Measurements from ENCODE around the gene FIGN.

FIGN gene

DNA sequence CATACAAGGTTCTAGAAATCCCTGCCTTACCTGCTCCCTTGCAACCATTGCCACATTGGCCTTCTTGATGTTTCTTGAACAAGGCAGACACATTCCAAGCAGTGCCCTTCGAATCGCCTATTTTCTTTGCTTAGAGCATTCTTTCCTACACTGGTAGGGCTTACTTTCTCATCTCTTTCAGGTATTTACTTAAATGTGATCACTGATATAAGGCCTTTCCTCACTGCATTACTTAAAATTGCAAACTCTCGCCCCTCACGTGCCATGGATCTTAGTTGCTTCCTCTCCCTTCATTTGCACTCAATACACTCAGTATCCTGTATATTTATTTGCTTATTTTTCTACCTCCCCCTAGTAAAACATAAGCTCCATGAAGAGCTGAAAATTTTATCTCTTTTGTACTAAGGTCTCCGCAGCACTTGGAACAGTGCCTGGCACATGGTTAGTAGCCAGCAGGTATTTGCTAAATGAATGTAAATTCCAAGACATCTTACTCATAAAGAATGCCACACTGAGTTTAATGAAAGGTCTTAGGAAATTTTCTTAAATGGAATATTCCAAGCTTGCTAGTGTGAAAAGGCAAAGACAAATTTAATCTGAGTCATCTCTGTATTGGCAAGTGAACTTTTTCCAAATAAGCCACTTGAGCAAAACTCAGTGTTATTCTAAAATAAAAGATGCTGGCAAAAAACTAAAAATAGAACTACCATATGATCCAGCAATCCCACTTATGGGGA lies 42.4 kb upstream of the FIGN start:
- Histone ChIP-seq H3K9ac (ENCODE audit: low read length) (no peak overlapping the region), H3K27me3 (ENCODE audit: insufficient read depth, low read length) (no peaks in the 10 kb centered on the region), H3K36me3 (ENCODE audit: control insufficient read depth in 1 of 2, insufficient read depth in 2 of 2, low read length in 2 of 2) (no peaks in the 10 kb centered on the region), H3K18ac (ENCODE audit: low read length) (no peak overlapping the region), H4K12ac (ENCODE audit: low read depth, low read length) (no peak overlapping the region), H4K91ac (ENCODE audit: low read depth, low read length) (no peak overlapping the region), H2AK5ac (ENCODE audit: low read length) (no peak overlapping the region), H3K27ac (ENCODE audit: low read depth, low read length) (peak overlapping the region; percentile 42), H3K4me1 (ENCODE audit: control insufficient read depth in 1 of 2, insufficient read depth in 2 of 2, low read length in 2 of 2) (peaks cover 0 to 8% of the 10 kb centered on the region in 2 experiments), H3K79me1 (ENCODE audit: low read length) (peaks cover 4% of the 10 kb centered on the region), H4K8ac (ENCODE audit: low read depth, low read length) (no peak overlapping the region), H2BK5ac (ENCODE audit: low read depth, low read length, poor library complexity) (no peak overlapping the region), H3K14ac (ENCODE audit: low read length) (no peak overlapping the region), H3K79me2 (ENCODE audit: control insufficient read depth, insufficient read depth, low read length, poor library complexity) (no peaks in the 10 kb centered on the region), H3K23ac (ENCODE audit: low read length) (no peak overlapping the region), H2BK12ac (ENCODE audit: low read length) (no peak overlapping the region), H3K9me3 (ENCODE audit: insufficient read depth, low read depth, low read length) (no peaks in the 10 kb centered on the region), H3K4ac (ENCODE audit: low read depth, low read length) (no peak overlapping the region), H2BK120ac (ENCODE audit: insufficient read depth, low read length, poor library complexity) (peak overlapping the region; percentile 44), H2AFZ (ENCODE audit: insufficient read depth, low read length, poor library complexity) (no peak overlapping the region), H3K4me2 (ENCODE audit: low read length) (no peak overlapping the region), H3K4me3 (ENCODE audit: low read depth, low read length) (no peak overlapping the region)
- peak; percentile 52 to 86 for DNase-seq
- no CpG with 5 or more reads among the region's 5 CpGs for WGBS (ENCODE audit: extremely low coverage, insufficient coverage, insufficient read length)

GRCh38 chr2:163775304-163775703 lies 39.5 kb upstream of the FIGN start:
- Histone ChIP-seq H3K23ac (ENCODE audit: low read length) (no peak overlapping the region), H2BK120ac (ENCODE audit: insufficient read depth, low read length, poor library complexity) (no peak overlapping the region), H2AK5ac (ENCODE audit: low read length) (no peak overlapping the region), H3K27me3 (ENCODE audit: insufficient read depth, low read length) (no peaks in the 10 kb centered on the region), H4K91ac (ENCODE audit: low read depth, low read length) (no peak overlapping the region), H3K79me2 (ENCODE audit: control insufficient read depth, insufficient read depth, low read length, poor library complexity) (no peaks in the 10 kb centered on the region), H3K14ac (ENCODE audit: low read length) (no peak overlapping the region), H3K27ac (ENCODE audit: low read depth, low read length) (no peak overlapping the region), H4K12ac (ENCODE audit: low read depth, low read length) (no peak overlapping the region), H3K4me3 (ENCODE audit: low read depth, low read length) (no peak overlapping the region), H2BK12ac (ENCODE audit: low read length) (no peak overlapping the region), H3K36me3 (ENCODE audit: control insufficient read depth in 1 of 2, insufficient read depth in 2 of 2, low read length in 2 of 2) (no peaks in the 10 kb centered on the region), H3K4ac (ENCODE audit: low read depth, low read length) (no peak overlapping the region), H2AFZ (ENCODE audit: insufficient read depth, low read length, poor library complexity) (no peak overlapping the region), H2BK5ac (ENCODE audit: low read depth, low read length, poor library complexity) (no peak overlapping the region), H3K18ac (ENCODE audit: low read length) (no peak overlapping the region), H3K9ac (ENCODE audit: low read length) (no peak overlapping the region), H3K4me1 (ENCODE audit: control insufficient read depth in 1 of 2, insufficient read depth in 2 of 2, low read length in 2 of 2) (peaks cover 0 to 5% of the 10 kb centered on the region in 2 experiments), H3K4me2 (ENCODE audit: low read length) (no peak overlapping the region), H3K9me3 (ENCODE audit: insufficient read depth, low read depth, low read length) (no peaks in the 10 kb centered on the region), H4K8ac (ENCODE audit: low read depth, low read length) (no peak overlapping the region), H3K79me1 (ENCODE audit: low read length) (peaks cover 5% of the 10 kb centered on the region)
- no peak for DNase-seq
- WGBS (ENCODE audit: extremely low coverage, insufficient coverage, insufficient read length), result no CpG with 5 or more reads among the region's 1 CpG

DNA sequence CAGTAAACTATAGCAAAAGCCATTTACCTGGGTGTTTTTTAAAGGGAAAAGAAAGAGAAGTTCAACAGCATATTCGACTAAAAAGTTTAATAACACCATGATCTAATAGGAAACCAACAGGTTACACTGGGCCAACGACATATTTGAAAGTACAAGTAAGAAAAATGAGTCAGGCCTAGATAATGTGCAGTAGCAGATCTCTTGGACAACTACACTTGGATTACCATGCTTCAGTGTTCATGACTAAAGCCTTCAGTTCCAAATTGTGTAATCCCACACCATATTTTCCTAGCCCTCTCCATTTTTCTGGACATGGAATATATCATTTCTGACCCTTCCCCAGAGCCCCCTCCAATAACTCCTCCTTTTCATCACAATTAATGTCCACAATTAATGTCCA lies 39.1 kb upstream of the FIGN start:
- DNase-seq, result peak; percentile 77 to 95
- Histone ChIP-seq H2BK12ac (ENCODE audit: low read length) (no peak overlapping the region), H4K12ac (ENCODE audit: low read depth, low read length) (no peak overlapping the region), H3K14ac (ENCODE audit: low read length) (no peak overlapping the region), H2AK5ac (ENCODE audit: low read length) (no peak overlapping the region), H3K79me1 (ENCODE audit: low read length) (peaks cover 5% of the 10 kb centered on the region), H3K9ac (ENCODE audit: low read length) (no peak overlapping the region), H2BK5ac (ENCODE audit: low read depth, low read length, poor library complexity) (no peak overlapping the region), H3K27me3 (ENCODE audit: insufficient read depth, low read length) (no peaks in the 10 kb centered on the region), H3K18ac (ENCODE audit: low read length) (no peak overlapping the region), H3K9me3 (ENCODE audit: insufficient read depth, low read depth, low read length) (no peaks in the 10 kb centered on the region), H4K8ac (ENCODE audit: low read depth, low read length) (no peak overlapping the region), H4K91ac (ENCODE audit: low read depth, low read length) (no peak overlapping the region), H3K4me3 (ENCODE audit: low read depth, low read length) (no peak overlapping the region), H3K4me1 (ENCODE audit: control insufficient read depth in 1 of 2, insufficient read depth in 2 of 2, low read length in 2 of 2) (peaks cover 0 to 5% of the 10 kb centered on the region in 2 experiments), H2AFZ (ENCODE audit: insufficient read depth, low read length, poor library complexity) (no peak overlapping the region), H3K36me3 (ENCODE audit: control insufficient read depth in 1 of 2, insufficient read depth in 2 of 2, low read length in 2 of 2) (no peaks in the 10 kb centered on the region), H3K23ac (ENCODE audit: low read length) (no peak overlapping the region), H2BK120ac (ENCODE audit: insufficient read depth, low read length, poor library complexity) (no peak overlapping the region), H3K27ac (ENCODE audit: low read depth, low read length) (no peak overlapping the region), H3K4ac (ENCODE audit: low read depth, low read length) (no peak overlapping the region), H3K79me2 (ENCODE audit: control insufficient read depth, insufficient read depth, low read length, poor library complexity) (no peaks in the 10 kb centered on the region), H3K4me2 (ENCODE audit: low read length) (no peak overlapping the region)
- WGBS (ENCODE audit: extremely low coverage, insufficient coverage, insufficient read length), result no CpG with 5 or more reads among the region's 2 CpGs

GRCh38 chr2:163773276-163773675 lies 37.5 kb upstream of the FIGN start:
- H3K27ac ChIP-seq (ENCODE audit: low read depth, low read length), result no peak overlapping the region

More at GRCh38 chr2:163773276-163773675, 37.5 kb upstream of the FIGN start:
- no peaks in the 10 kb centered on the region for H3K9me3 ChIP-seq (ENCODE audit: insufficient read depth, low read depth, low read length)
- peaks cover 5% of the 10 kb centered on the region for H3K79me1 ChIP-seq (ENCODE audit: low read length)
- no peak overlapping the region for H2BK12ac ChIP-seq (ENCODE audit: low read length)
- H4K8ac ChIP-seq (ENCODE audit: low read depth, low read length), result no peak overlapping the region
- no peak overlapping the region for H4K91ac ChIP-seq (ENCODE audit: low read depth, low read length)
- no peak overlapping the region for H2AFZ ChIP-seq (ENCODE audit: insufficient read depth, low read length, poor library complexity)
- H4K12ac ChIP-seq (ENCODE audit: low read depth, low read length), result no peak overlapping the region
- H3K18ac ChIP-seq (ENCODE audit: low read length), result no peak overlapping the region
- no CpG with 5 or more reads among the region's 3 CpGs for WGBS (ENCODE audit: extremely low coverage, insufficient coverage, insufficient read length)
- no peak overlapping the region for H3K14ac ChIP-seq (ENCODE audit: low read length)
- H3K36me3 ChIP-seq (ENCODE audit: control insufficient read depth in 1 of 2, insufficient read depth in 2 of 2, low read length in 2 of 2), result no peaks in the 10 kb centered on the region
- no peak overlapping the region for H3K4me3 ChIP-seq (ENCODE audit: low read depth, low read length)
- no peak overlapping the region for H2BK120ac ChIP-seq (ENCODE audit: insufficient read depth, low read length, poor library complexity)
- no peak overlapping the region for H3K4ac ChIP-seq (ENCODE audit: low read depth, low read length)
- H3K79me2 ChIP-seq (ENCODE audit: control insufficient read depth, insufficient read depth, low read length, poor library complexity), result no peaks in the 10 kb centered on the region
- no peak for DNase-seq
- no peak overlapping the region for H3K4me2 ChIP-seq (ENCODE audit: low read length)
- H3K23ac ChIP-seq (ENCODE audit: low read length), result no peak overlapping the region
- H3K9ac ChIP-seq (ENCODE audit: low read length), result no peak overlapping the region
- no peak overlapping the region for H2BK5ac ChIP-seq (ENCODE audit: low read depth, low read length, poor library complexity)
- no peaks in the 10 kb centered on the region for H3K27me3 ChIP-seq (ENCODE audit: insufficient read depth, low read length)
- no peak overlapping the region for H2AK5ac ChIP-seq (ENCODE audit: low read length)
- H3K4me1 ChIP-seq (ENCODE audit: control insufficient read depth in 1 of 2, insufficient read depth in 2 of 2, low read length in 2 of 2), result peaks cover 0 to 5% of the 10 kb centered on the region in 2 experiments
